Hippocampal formation (tissue), 2 donors: ENCODE data around the gene RIIAD1.
"Not testable (repeated sequence)": the region's sequence is repeated elsewhere in the genome, so short reads cannot be mapped to it uniquely, and the experiment has no call there.

Experiments used
- DNase-seq, 2 donors: peaks; one replicate each; lab custom pipeline; 2025; lab: John Stamatoyannopoulos, UW

RIIAD1 gene

GRCh38 chr1:151711044-151711800, 10.1 kb upstream of the RIIAD1 start:
- no peak for DNase-seq

GRCh38 chr1:151711951-151712350, 9.4 kb upstream of the RIIAD1 start:
- DNase-seq, result no peak

DNA sequence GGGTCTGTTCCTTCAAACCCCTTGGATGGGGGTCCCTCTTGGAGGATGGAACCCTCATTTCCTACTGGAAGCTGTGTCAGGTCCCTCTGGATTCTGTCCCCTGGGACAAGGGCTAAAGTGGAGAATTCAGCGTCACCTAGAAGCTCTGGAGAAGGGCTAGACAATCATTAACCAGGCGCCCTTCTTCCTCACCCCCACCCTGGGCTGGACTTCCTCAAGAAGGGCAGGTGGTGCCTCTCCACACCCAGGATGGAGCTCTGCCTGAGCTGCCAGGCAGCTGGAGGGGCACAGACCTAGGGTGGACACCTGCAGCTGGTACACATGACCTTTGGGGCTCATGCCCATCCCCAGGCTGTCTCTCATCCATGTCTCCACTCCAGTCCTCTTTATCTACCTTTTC, 8.3 kb upstream of the RIIAD1 start:
- DNase-seq, result no peak

- DNase-seq, result no peak
These were observed 7.4 kb upstream of the RIIAD1 start for GRCh38 chr1:151713874-151714273.

DNA sequence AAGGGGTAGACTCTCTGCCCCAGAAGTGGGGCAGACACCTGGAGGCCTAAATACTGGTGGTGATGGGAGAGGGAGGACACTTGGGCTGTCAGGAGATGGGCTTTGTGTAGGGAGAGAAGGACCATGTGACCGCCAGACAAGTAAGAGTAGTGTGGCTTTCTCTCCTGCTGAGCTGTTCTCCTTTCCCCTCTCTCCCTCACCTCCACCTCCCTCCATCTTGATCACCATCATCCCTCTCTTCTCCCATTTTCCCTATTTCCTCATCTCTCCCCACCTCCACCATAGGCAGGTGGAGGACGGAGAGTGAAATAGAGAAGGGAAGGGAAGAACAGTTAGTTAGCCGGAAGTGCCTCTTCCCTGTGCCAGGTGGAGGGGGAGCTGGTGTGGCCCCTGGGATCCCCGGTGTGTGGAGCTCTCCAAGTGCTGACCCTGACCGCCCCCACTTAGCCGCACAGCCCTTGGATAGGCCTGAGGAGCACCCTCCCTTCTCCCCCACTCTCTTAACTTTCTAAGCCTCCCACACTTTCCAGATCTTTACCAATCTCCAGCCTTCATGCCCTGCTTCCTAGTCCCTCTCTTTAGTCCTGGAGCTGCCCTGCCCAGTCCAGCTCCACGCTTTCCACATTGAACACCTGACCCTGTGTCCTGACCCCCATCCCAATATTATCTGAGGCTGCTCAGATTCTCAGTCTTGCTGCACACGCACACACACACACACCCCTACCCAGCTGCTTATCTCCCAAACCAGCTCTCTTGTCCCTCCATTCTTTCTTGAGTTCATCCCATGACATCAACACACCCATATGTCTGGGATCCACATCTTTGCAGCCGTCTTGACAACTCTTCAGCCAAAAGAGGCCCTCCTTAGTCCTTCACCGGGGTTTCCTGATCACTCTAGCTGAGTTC, 6.2 kb upstream of the RIIAD1 start:
- no peak for DNase-seq

GRCh38 chr1:151715726-151716404, 5.5 kb upstream of the RIIAD1 start:
- no peak for DNase-seq

- no peak for DNase-seq
These were observed 4.9 kb upstream of the RIIAD1 start for GRCh38 chr1:151716405-151716762.

DNA sequence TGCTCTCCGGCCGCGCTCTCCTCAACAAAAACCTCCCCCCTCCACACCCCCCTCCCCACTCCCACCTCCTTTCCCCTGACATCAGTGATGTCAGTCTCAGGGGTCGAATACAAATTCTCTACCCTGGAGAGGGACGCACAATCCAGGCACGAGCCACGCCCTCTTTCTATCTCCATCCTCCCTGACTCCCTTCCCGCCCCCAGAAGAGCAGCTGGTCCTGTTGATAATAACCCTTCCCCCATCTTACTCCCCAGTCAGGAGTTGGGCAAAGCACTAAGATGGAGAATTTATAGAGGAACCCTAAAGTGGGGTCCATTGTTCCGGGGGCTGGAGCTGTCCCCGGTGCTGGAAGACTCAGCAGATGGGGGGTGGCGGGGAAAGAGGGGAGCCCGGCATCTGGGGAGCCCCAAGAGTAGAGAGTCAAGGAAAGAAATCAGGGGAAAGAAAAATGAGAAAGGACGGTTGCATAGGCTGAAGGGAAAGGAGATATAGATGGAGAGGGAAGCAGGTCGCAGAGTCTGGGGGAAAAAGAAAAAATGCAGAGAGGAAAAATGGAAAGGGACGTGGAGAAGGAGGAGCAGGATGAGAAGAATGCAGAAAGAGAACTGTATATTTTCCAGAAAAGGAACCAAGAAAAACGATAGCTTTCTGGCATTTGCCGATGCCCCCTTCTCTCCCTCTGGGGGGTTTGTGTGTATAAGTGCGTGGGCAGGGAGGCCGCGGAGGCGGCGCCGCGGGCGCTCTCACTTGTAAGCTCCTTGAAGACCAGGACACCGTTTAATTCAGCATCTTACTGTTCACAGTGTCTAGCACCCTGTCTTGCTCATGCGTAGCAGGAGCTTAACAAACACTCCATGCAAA, 4.3 kb upstream of the RIIAD1 start, which contains the start of gene CELF3:
Gene CELF3 (minus strand): TSS at position 33 of the 861 bp plus-strand sequence. CDS start 783 bp downstream, outside the sequence.
- DNase-seq, result peak; percentile 42 to 77

DNA sequence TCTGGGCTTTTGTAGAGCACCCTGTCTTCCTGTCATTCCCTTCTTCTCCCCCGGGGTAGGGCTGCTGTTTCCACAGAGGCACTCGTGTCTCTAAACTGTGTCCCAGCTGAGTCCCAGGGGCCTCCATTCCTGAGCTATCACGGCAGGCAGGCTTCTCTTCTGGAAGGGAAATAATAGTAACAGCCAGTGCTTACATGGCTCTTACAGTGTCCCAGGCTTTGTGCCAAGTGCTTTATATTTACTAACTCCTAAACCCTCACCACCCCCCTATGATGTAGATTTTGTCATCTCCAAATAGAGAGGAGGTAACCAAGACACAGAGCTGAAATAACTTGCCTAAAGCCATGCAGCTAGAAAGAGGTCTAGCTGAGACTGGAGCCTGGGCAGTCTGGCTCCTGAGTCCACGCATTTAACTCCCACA, 3.3 kb upstream of the RIIAD1 start:
- no peak for DNase-seq

- no peak for DNase-seq
These were observed 2.7 kb upstream of the RIIAD1 start for GRCh38 chr1:151718666-151719065.

DNA sequence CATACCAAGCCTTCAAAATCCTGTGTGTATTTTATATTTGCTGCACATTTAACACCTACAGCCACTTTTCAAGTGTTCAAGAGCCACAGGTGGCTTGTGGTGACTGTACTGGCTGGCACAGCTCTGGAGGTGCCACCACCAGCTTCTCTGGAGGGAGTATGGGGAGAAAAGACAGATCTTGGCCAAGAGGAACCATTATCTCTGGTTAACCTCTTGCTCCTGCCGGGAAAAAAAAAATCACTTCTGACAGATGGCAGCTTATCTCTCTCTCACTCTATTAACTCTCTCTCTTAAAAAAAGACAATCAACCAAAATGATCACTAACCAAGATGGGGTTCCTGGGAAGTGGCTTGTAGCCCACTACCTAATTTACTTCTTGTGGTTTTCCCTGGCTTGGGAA, 1.2 kb upstream of the RIIAD1 start:
- no peak for DNase-seq

DNA sequence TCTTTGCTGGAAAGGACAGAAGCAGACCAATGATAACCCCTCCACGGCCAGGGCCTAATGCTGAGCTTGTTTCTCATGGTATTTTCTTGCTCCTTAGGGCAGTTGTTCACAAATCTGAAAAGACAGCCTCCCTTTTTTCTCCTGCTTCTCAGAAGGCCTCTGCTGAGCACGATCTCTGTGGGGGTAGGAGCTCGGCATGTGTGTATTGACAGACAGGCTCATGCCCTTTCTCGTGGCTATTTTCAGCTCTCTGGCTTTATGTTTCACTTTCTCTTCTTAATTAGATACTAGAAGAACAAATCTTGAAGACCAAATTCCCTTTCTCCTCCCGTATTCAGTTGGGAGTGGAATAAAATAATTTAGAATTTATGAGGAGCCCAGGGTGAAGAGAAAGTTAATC, 768 bp upstream of the RIIAD1 start:
- no peak for DNase-seq

DNA sequence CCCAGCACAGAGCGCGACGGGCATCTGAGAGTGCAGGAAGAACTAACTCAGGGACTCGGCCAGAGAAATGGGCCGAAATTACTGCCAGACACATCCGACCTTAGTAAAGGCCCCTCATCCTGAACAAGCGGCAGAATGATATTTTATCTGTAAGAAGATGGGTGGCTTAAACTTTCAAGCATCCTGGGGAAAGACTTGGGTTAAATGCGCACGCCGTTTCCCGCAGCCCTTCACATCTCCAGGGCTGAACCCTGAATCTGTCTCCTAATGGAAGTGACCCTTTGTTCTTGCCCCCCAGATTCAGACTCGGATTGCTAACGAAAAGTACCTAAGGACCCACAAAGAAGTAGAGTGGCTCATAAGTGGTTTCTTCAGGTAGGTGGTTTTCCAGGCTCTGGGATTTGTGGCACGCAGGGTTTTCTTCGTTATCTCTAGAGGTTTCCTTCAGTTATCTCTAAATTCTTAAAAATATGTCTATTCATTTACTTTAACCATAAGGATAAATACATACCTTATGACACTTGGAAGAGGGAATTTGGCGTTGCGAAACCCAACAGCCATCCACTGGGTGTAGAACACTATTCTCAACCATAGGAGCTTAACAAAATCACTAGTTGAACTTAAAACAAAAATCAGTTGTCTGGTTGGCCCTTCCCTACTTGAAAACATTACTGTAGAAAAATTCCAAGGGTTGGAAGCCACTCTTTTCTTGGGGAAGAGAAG, 627 bp downstream of the RIIAD1 start:
- DNase-seq, result no peak

GRCh38 chr1:151723726-151724370, 2.5 kb downstream of the RIIAD1 start:
- no peak for DNase-seq

DNA sequence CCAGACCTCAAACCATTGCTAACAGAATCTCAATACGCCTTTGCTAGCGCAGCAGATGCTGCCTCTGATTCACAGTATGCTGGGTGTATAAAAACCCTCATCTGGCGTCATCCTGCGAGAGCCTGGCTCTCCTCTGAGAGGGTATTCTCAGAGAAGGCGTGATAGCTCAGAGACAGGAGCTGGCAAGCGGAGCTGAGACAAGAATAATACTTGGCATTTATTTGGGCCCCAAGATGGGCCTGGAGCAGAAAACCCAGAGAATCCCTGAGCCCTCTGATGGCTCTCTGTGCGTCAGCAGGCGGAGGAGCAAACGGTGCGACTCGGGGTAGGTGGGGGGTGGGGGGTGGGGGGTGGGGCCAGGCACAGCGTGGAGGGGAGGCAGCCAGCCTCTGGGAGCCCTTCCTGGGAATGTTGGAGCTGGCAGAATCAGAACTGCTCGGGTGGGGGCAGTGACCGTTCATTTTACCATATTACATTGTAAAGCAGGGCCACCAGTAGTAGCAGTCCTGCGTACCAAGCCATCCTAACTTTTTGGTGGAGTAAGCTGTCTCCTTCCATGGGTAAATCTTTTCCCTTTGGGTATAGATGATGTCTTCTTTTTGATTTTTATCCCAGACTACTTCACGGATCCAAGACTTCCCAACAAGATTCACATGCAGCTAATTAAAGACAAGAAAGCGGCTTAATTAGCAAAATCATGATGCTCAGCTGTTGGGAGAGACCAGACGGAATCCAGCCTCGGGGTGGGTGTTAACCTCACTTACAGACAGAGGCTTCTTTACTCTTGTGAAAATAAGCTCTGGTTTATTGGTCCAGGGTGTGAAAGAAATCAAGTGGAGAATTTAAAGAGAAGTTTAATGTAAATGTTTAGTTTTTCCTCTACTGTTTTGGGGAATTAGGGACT, 7.1 kb downstream of the RIIAD1 start:
- DNase-seq, result peak; percentile 57 to 63

DNA sequence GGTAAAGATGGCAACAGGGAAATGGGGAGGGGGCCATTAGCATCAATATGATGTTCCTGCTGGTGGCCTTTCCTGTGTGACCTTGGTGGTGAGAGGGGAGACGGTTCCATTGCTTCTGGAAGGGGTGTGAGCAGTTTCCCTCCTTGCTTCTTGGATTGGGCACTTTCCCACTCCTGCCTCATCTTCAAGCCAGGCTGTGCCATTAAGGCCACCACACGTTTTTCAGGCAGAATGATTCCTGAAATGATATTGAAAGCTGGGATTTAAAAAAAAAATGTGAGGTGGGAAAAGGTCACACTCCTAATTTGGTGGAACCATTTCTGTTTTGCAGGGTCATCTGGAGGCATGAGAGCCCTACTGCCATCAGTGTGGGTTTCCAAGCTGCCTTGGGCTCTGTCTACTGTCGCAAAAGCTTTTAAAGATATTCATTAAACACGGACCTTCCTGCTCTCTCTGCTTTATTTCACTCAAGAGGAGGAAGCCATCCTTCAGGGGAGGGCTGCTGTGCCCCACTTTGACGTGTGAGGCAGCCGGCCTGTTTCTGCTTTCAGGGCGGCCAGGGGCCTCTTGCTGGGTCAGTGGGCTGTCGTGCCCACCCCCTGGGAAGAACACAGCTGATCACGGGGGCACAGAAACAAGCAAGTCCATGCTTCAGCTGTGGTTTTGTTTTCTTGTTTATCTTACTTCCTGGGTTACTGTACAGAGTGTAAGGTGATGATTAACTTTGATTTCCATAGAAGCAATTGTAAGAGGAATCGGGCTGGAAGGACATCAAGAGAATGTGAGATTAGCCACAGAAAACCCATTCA, 8.0 kb downstream of the RIIAD1 start:
- no peak for DNase-seq

DNA sequence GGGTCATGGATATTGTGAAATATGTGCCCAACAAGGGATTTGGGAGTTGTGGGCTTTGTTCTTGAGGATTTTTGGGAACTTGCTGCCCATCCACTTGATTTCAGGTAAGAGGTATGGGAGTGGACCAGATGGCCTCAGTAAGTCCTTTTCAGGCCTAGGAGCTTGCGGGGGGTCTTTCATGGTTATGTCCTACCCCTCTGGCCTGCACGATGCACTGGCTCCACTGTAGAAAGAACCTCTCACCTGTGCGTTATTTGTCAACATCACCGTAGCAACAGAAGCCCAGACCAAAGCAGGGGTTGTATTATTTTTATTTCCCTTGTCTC, 8.6 kb downstream of the RIIAD1 start:
- DNase-seq, result no peak

DNA sequence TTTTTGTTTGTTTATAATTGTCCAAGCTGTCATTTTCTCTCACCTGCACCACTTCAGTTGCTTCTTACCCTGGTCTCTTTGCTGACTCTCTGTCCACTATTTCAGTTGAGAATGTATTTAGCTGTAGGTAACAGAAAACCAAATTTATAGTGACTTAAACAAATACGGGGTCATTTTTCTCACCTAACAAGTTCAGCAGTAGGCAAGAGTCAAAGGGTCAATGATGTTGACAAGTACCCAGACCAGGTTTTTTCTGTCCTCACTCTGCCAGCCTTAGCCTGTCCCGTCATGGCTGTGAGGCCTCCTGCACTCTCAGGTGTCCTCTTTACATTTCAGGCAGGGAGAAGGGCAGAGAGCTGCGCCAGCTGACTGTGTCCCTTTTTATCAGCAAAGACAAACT, 11.8 kb downstream of the RIIAD1 start:
- DNase-seq, result no peak

DNA sequence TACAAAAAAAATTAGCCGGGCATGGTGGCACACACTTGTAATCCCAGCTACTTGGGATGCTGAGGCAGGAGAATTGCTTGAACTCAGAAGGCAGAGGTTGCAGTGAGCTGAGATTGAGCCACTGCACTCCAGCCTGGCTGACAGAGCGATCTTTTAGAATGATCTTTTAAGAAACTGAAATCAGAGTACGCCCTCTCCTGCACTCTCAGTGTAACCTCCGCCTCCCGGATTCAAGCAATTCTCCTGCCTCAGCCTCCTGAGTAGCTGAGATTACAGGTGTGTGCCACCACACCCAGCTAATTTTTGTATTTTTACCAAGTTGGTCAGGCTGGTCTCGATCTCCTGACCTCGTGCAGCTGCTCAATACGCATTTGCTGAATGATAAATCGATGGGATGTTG, 12.7 kb downstream of the RIIAD1 start:
- not testable (repeated sequence) for DNase-seq
